HCT116 (cell line): Measurements from ENCODE around the gene SMYD4. TPM values are rescaled to one million over a fixed set of nuclear protein-coding genes. Genes with fewer than 3 reads are reported as not detected.
A peak's percentile ranks its signal among the peaks of the same experiment; 100 is the strongest.

Experiments
- ATAC-seq: fragments of 200-7000 bp; cut with Tn5 transposase; 2 replicates; pipeline ENCODE4 v1.9.1; 2020; ENCODE audit warnings: mild to moderate bottlenecking, moderate library complexity
- BruUV-seq: library from RNA; stranded (reverse); fragments of 400-500 nt; replicated peaks from 2 replicates; lab custom pipeline; 2021; lab: Mats Ljungman, UMichigan
- CTCF ChIA-PET: fragments of 300-600 bp; sonication (Branson Sonifier 250); formaldehyde crosslinking; loops from one replicate; lab custom pipeline; 2021; ENCODE audit warnings: antibody characterized with exemption; lab: Charles Lee
- POLR2A ChIA-PET: fragments of 300-600, 350-600 bp; sonication (Branson Sonifier 250); formaldehyde crosslinking; loops from one replicate; lab custom pipeline; 2021; ENCODE audit warnings: antibody characterized with exemption; lab: Charles Lee
- RAD21 ChIA-PET, 2 experiments: fragments of 300-600 bp; sonication (Branson Sonifier 250); formaldehyde crosslinking; loops; one replicate each; lab custom pipeline; 2023; ENCODE audit warnings: low total read pairs in 2 of 2; ENCODE audit not compliant: uncharacterized antibody in 2 of 2, unreplicated experiment in 2 of 2, low non-redundant PET in 1 of 2; lab: Charles Lee
- DNase-seq: peaks from one replicate; pipeline ENCODE4 v3.0.0-alpha.2; 2010; ENCODE audit warnings: low read depth, low spot score
- H2AFZ ChIP-seq: fragments of 200-600 bp; shearing (Covaris generic), sonication (generic); 2 replicates; pipeline ENCODE4 v1.6.1; 2017; ENCODE audit warnings: low read depth, mixed run types, mixed read lengths, antibody characterized with exemption, low read length; ENCODE audit not compliant: poor library complexity, severe bottlenecking
- H3K27ac ChIP-seq: 2 replicates; pipeline ENCODE4 v1.5.1; 2012; ENCODE audit warnings: low read depth, low read length
- H3K27me3 ChIP-seq: fragments of 200-600 bp; sonication (generic); 2 replicates; pipeline ENCODE4 v1.6.1; 2016; ENCODE audit warnings: mixed run types, low read length, mixed read lengths; ENCODE audit not compliant: insufficient read depth
- H3K36me3 ChIP-seq, 2 experiments: fragments of 200-500 bp in 1 of 2; fragments of 200-600 bp in 1 of 2; sonication (Bioruptor generic) in 1 of 2; sonication (generic) in 1 of 2; 2 replicates each; pipeline versions ENCODE4 v1.5.1 to v1.6.1; 2014 to 2016; ENCODE audit warnings: low read length in 2 of 2, inconsistent platforms in 1 of 2, mixed read lengths in 1 of 2, mixed run types in 1 of 2; ENCODE audit not compliant: insufficient read depth in 2 of 2, control insufficient read depth in 1 of 2
- H3K4me1 ChIP-seq, 2 experiments: fragments of 200-600 bp in 1 of 2; sonication (generic) in 1 of 2; 2 replicates each; pipeline versions ENCODE4 v1.5.1 to v1.6.1; 2012 to 2017; ENCODE audit warnings: low read length in 2 of 2, inconsistent platforms in 1 of 2, mild to moderate bottlenecking in 1 of 2, mixed read lengths in 1 of 2, mixed run types in 1 of 2, moderate library complexity in 1 of 2; ENCODE audit not compliant: insufficient read depth in 2 of 2, control insufficient read depth in 1 of 2
- H3K4me2 ChIP-seq: fragments of 200-600 bp; sonication (generic); 2 replicates; pipeline ENCODE4 v1.6.1; 2017; ENCODE audit warnings: mixed run types, low read length, mixed read lengths
- H3K4me3 ChIP-seq, 2 experiments: fragments of 200-600 bp in 1 of 2; sonication (generic) in 1 of 2; replicated peaks in 1 of 2; 2 replicates each; pipeline ENCODE4 v1.5.1; 2011 to 2016; ENCODE audit warnings: low read length in 2 of 2, control low read depth in 1 of 2, low read depth in 1 of 2, mild to moderate bottlenecking in 1 of 2, mixed read lengths in 1 of 2, mixed run types in 1 of 2
- H3K79me2 ChIP-seq: fragments of 200-600 bp; sonication (generic); 2 replicates; pipeline ENCODE4 v1.6.1; 2017; ENCODE audit warnings: mild to moderate bottlenecking, mixed run types, low read length, moderate library complexity, mixed read lengths; ENCODE audit not compliant: insufficient read depth
- H3K9ac ChIP-seq: fragments of 200-600 bp; sonication (generic); 2 replicates; pipeline ENCODE4 v1.6.1; 2016; ENCODE audit warnings: low read length, mixed read lengths
- H3K9me2 ChIP-seq: fragments of 200-600 bp; sonication (generic), shearing (Covaris generic); 2 replicates; pipeline ENCODE4 v1.6.1; 2017; ENCODE audit warnings: mixed run types, mild to moderate bottlenecking, moderate library complexity; ENCODE audit not compliant: insufficient read depth
- H3K9me3 ChIP-seq, 2 experiments: fragments of 200-500 bp in 1 of 2; fragments of 200-600 bp in 1 of 2; sonication (Bioruptor generic) in 1 of 2; sonication (generic) in 1 of 2; 2 replicates each; pipeline ENCODE4 v1.6.1; 2014 to 2017; ENCODE audit warnings: low read length in 2 of 2, mixed read lengths in 2 of 2, inconsistent platforms in 1 of 2, low read depth in 1 of 2, mild to moderate bottlenecking in 1 of 2, mixed run types in 1 of 2, moderate library complexity in 1 of 2; ENCODE audit not compliant: control insufficient read depth in 1 of 2, insufficient read depth in 1 of 2
- H4K20me1 ChIP-seq: fragments of 200-600 bp; sonication (generic), shearing (Covaris generic); 2 replicates; pipeline ENCODE4 v1.6.1; 2017; ENCODE audit warnings: mixed run types, mild to moderate bottlenecking, moderate library complexity; ENCODE audit not compliant: insufficient read depth
- EZH2 ChIP-seq: fragments of 200-600 bp; sonication (generic); IDR thresholded peaks from 2 replicates; pipeline ENCODE4 v1.6.1; 2017; ENCODE audit warnings: antibody characterized with exemption, mixed run types
- EZH2phosphoT487 ChIP-seq: fragments of 200-600 bp; IDR thresholded peaks from 2 replicates; pipeline ENCODE4 v1.6.1; 2018; ENCODE audit warnings: antibody characterized with exemption, borderline replicate concordance
- FOSL1 ChIP-seq: IDR thresholded peaks from 2 replicates; pipeline ENCODE4 v1.6.1; 2012; ENCODE audit warnings: low read depth
- JUND ChIP-seq: IDR thresholded peaks from 2 replicates; pipeline ENCODE4 v1.6.1; 2012
- POLR2A ChIP-seq: IDR thresholded peaks from 2 replicates; pipeline ENCODE4 v1.7.0; 2011; ENCODE audit warnings: borderline replicate concordance; ENCODE audit not compliant: insufficient read depth, insufficient read length; ENCODE audit errors: extremely low read depth
- POLR2AphosphoS5 ChIP-seq: IDR thresholded peaks from 2 replicates; pipeline ENCODE4 v1.6.1; 2011; ENCODE audit warnings: mild to moderate bottlenecking, low read depth, low read length, moderate library complexity
- RAD21 ChIP-seq: IDR thresholded peaks from 2 replicates; pipeline ENCODE4 v1.6.1; 2012; ENCODE audit warnings: low read depth, mild to moderate bottlenecking
- SIN3A ChIP-seq: IDR thresholded peaks from 2 replicates; pipeline ENCODE4 v1.6.1; 2012; ENCODE audit warnings: low read depth
- SP1 ChIP-seq: IDR thresholded peaks from 2 replicates; pipeline ENCODE4 v1.6.1; 2012; ENCODE audit warnings: low read depth
- SRF ChIP-seq: IDR thresholded peaks from 2 replicates; pipeline ENCODE4 v1.6.1; 2012; ENCODE audit warnings: low read depth
- TCF7L2 ChIP-seq: IDR thresholded peaks from 2 replicates; pipeline ENCODE4 v1.7.0; 2011; ENCODE audit warnings: borderline replicate concordance, inconsistent platforms; ENCODE audit not compliant: insufficient read depth, insufficient read length; ENCODE audit errors: extremely low read depth
- YY1 ChIP-seq: IDR thresholded peaks from 2 replicates; pipeline ENCODE4 v1.6.1; 2011; ENCODE audit warnings: low read length, low read depth, moderate library complexity, mild to moderate bottlenecking; ENCODE audit not compliant: insufficient replicate concordance; ENCODE audit errors: extremely low read depth
- ZFX ChIP-seq: fragments of 450-650 bp; IDR thresholded peaks from 2 replicates; pipeline ENCODE4 v1.6.1; 2017
- intact Hi-C: fragments of 100-400 bp; cut with micrococcal nuclease; formaldehyde crosslinking; loops from 2 replicates; pipeline ENCODE4 v1.10.0; 2022
- total RNA-seq: library from RNA; stranded (reverse); gene quantifications from one replicate; pipeline ENCODE4 v1.2.1, GENCODE V29; 2021; ENCODE audit not compliant: unreplicated experiment
- TF ChIP-seq, protein P1 (sequence below): IDR thresholded peaks from 2 replicates; pipeline ENCODE4 v1.6.1; 2012
- TF ChIP-seq, protein P2 (sequence below): IDR thresholded peaks from 2 replicates; pipeline ENCODE4 v1.6.1; 2012

Gene SMYD4
- total RNA-seq, 1 experiment from 2014 or later, result 16.9 TPM

DNA sequence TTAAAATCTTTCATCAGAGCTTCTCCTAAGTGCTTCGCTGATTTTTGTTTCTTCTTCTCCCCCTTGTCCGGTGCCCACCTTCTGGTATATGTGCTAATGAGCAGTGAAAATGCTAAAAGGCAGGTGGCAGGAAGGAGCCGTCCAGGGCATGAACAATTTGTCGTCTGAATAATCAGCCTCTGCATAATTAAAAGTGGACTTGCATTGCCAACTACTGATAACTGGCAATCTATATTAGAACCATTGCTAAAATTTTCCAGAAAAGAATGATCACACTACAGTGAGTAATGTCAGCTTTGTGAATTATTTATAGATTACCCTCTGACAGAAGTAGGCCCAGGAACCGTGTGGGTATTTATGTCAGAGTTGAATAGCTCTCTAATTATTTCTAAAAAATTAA, 39.8 kb downstream of the SMYD4 start:
- CTCF ChIA-PET, result no interaction called here
- TF ChIP-seq EZH2phosphoT487 (no peak), ZFX (no peak), JUND (no peak), SP1 (no peak), RAD21 (no peak), EZH2 (no peak), POLR2A (no peak), FOSL1 (no peak), SRF (no peak)
- TF ChIP-seq, protein P1, sequence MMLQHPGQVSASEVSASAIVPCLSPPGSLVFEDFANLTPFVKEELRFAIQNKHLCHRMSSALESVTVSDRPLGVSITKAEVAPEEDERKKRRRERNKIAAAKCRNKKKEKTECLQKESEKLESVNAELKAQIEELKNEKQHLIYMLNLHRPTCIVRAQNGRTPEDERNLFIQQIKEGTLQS, result no peak
- TF ChIP-seq, protein P2, sequence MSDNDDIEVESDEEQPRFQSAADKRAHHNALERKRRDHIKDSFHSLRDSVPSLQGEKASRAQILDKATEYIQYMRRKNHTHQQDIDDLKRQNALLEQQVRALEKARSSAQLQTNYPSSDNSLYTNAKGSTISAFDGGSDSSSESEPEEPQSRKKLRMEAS, result no peak
- TF ChIP-seq, all 23 proteins: peak for 0

DNA sequence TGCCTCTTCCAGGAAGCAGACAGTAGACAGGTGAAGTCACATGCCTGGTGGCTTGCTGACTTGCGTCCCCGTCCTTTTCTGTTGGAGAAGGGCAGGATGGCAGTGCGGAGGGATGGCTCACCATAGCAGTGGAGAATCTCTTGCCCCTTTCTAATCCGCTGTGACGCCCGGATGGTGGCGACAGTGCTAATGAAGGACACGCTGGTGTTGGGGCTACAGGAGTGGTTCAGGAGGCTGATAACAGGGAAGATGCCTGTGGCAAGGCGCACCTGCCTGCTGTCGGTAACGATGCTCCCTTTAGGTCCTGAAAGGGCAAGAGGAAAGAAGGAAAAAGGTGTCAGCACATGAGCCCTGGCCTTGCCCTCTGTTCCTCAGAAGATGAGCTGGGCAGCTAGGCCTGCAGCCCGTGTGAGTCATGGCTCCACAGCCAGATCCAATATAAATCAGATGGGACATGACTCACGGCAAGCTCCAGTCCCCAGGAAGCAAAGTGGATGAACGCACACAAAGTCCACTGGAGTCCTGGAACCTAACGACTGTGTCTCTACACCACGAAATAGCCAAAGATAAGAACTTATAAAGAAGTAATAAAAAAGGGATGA, 42.3 kb downstream of the SMYD4 start:
- Histone ChIP-seq H3K27ac (peak overlapping the region; percentile 55), H2AFZ (no peak overlapping the region), H3K4me2 (peak overlapping the region; percentile 48), H3K36me3 (peaks cover 1 to 25% of the 10 kb centered on the region in 2 experiments; a peak in 3 of 4 replicates), H3K27me3 (no peaks in the 10 kb centered on the region), H3K9me2 (no peaks in the 10 kb centered on the region), H3K4me3 (no peak overlapping the region; a peak in 1 of 4 replicates), H3K9ac (peak overlapping the region; percentile 29), H3K4me1 (peaks cover 10 to 26% of the 10 kb centered on the region in 2 experiments), H3K9me3 (no peaks in the 10 kb centered on the region), H3K79me2 (peaks cover 24% of the 10 kb centered on the region), H4K20me1 (no peaks in the 10 kb centered on the region)
- TF ChIP-seq EZH2, result no peak
- no peak for TF ChIP-seq SIN3A
- peak; percentile 24 for TF ChIP-seq YY1
- peak; percentile 86 for TF ChIP-seq JUND
- TF ChIP-seq TCF7L2, result no peak
- TF ChIP-seq POLR2AphosphoS5, result no peak
- 0 out of 2 replicates have a peak, but pooled peaks have one; percentile 18 for TF ChIP-seq RAD21
- TF ChIP-seq FOSL1, result peak; percentile 82
- TF ChIP-seq, protein P2, result peak; percentile 31; the same call in 1 of the 2 replicates
- TF ChIP-seq SP1, result peak; percentile 52; the same call in 1 of the 2 replicates
- intact Hi-C loops, result no loop called here
- ATAC-seq (peak; percentile 96), DNase-seq (peak; percentile 69)
- ChIA-PET POLR2A (interaction anchor here (1.6 kb wide), 1 partner anchor 71 kb away, joined by 6 read pairs; no protein-coding TSS in a partner anchor), RAD21 (no interaction called here), CTCF (interaction anchor here (0.7 to 1.4 kb wide), 3 partner anchors 71 to 213 kb away, joined by 3 to 4 read pairs (median 3); no protein-coding TSS in a partner anchor)
- BruUV-seq, result no TSS peak

More for the DNA sequence above, 39.8 kb downstream of the SMYD4 start:
- no TSS peak for BruUV-seq
- Histone ChIP-seq H3K9me2 (no peaks in the 10 kb centered on the region), H3K9me3 (no peaks in the 10 kb centered on the region), H3K79me2 (peaks cover 41% of the 10 kb centered on the region), H3K27me3 (no peaks in the 10 kb centered on the region), H3K4me2 (no peak overlapping the region), H3K4me3 (no peak overlapping the region), H3K4me1 (peaks cover 10 to 26% of the 10 kb centered on the region in 2 experiments), H3K27ac (no peak overlapping the region), H4K20me1 (no peaks in the 10 kb centered on the region), H3K9ac (no peak overlapping the region), H3K36me3 (peaks cover 0 to 11% of the 10 kb centered on the region in 2 experiments; a peak in 1 of 4 replicates), H2AFZ (no peak overlapping the region)
- intact Hi-C loops, result no loop called here
- DNase-seq (no peak), ATAC-seq (no peak)
- ChIA-PET RAD21 (no interaction called here), POLR2A (no interaction called here)
